Posterior vena cava (tissue), 2 donors: ENCODE results near the gene TUT1. TPM values are rescaled to one million over a fixed set of nuclear protein-coding genes. Genes with fewer than 3 reads are reported as not detected.
"Not testable (repeated sequence)": the region's sequence is repeated elsewhere in the genome, so short reads cannot be mapped to it uniquely, and the experiment has no call there.

Source experiments
- DNase-seq: peaks from one replicate; pipeline ENCODE4 v3.0.0-alpha.2; 2020; ENCODE audit warnings: low spot score
- intact Hi-C, 2 donors: fragments of 100-400 bp; cut with DNase I; formaldehyde crosslinking; loops; one replicate each; pipeline versions ENCODE4 v1.14.1 to v1.14.2; 2022 to 2023
- total RNA-seq, 2 donors: library from RNA; stranded (reverse); fragmentation: NEBNext Ultra II Directional; extraction: Animal tissue kit (Norgen Biotek cat#: 25700); gene quantifications; one replicate each; pipeline ENCODE4 v1.2.1, GENCODE V29; 2021
- donor health status: DM: yes; HTN: yes; CAD: no.
- donor health status: DM: yes; HTN: yes; CAD: no.

TUT1 gene
- total RNA-seq, 2 donors from 2014 or later: 10.7 to 14.1 TPM

- intact Hi-C loops, DNase-seq: not testable (repeated sequence)
Observed at GRCh38 chr11:62561677-62562230, 29.6 kb downstream of the TUT1 start.

- intact Hi-C loops: no loop called here
Observed at GRCh38 chr11:62560566-62561103, 30.7 kb downstream of the TUT1 start.

GRCh38 chr11:62559626-62560025 is 31.7 kb downstream of the TUT1 start:
- intact Hi-C loops: loop anchor here (5.0 to 10.0 kb wide), 2 partner anchors 162 to 755 kb away; no protein-coding TSS in a partner anchor
- not testable (repeated sequence) for DNase-seq

More at GRCh38 chr11:62560566-62561103, 30.7 kb downstream of the TUT1 start:
- DNase-seq: peak; percentile 96

- intact Hi-C loops: loop anchor here (5.0 to 10.0 kb wide), 2 partner anchors 162 to 754 kb away; no protein-coding TSS in a partner anchor
- no peak for DNase-seq
Observed at GRCh38 chr11:62559204-62559603, 32.1 kb downstream of the TUT1 start.

- intact Hi-C loops: loop anchor here (5.0 to 10.0 kb wide), 2 partner anchors 161 to 754 kb away; no protein-coding TSS in a partner anchor
Observed at GRCh38 chr11:62558669-62559068, 32.7 kb downstream of the TUT1 start.

GRCh38 chr11:62556875-62557631 is 34.3 kb downstream of the TUT1 start:
- intact Hi-C loops: loop anchor here (5.0 to 10.0 kb wide), 2 partner anchors 160 to 752 kb away; no protein-coding TSS in a partner anchor

More at GRCh38 chr11:62558669-62559068, 32.7 kb downstream of the TUT1 start:
- no peak for DNase-seq

GRCh38 chr11:62556108-62556874 is 35.0 kb downstream of the TUT1 start:
- intact Hi-C loops: loop anchor here (5.0 to 10.0 kb wide), 2 partner anchors 159 to 751 kb away; no protein-coding TSS in a partner anchor
- peak; percentile 97 for DNase-seq

More at GRCh38 chr11:62556875-62557631, 34.3 kb downstream of the TUT1 start:
- DNase-seq: no peak

GRCh38 chr11:62555464-62556107 is 35.7 kb downstream of the TUT1 start:
- intact Hi-C loops: loop anchor here (5.0 to 10.0 kb wide), 2 partner anchors 158 to 751 kb away; no protein-coding TSS in a partner anchor
- DNase-seq: no peak

- intact Hi-C loops: loop anchor here (5.0 to 10.0 kb wide), 2 partner anchors 157 to 750 kb away; no protein-coding TSS in a partner anchor
- no peak for DNase-seq
Observed at GRCh38 chr11:62554387-62555167, 36.7 kb downstream of the TUT1 start.

- DNase-seq: no peak
- intact Hi-C loops: loop anchor here in 1 of 2 donors (10.0 kb wide), 1 partner anchor 749 kb away; no protein-coding TSS in a partner anchor
Observed at GRCh38 chr11:62553839-62554361, 37.4 kb downstream of the TUT1 start.

GRCh38 chr11:62553080-62553838 is 38.1 kb downstream of the TUT1 start:
- intact Hi-C loops: loop anchor here in 1 of 2 donors (10.0 kb wide), 1 partner anchor 748 kb away; no protein-coding TSS in a partner anchor
- peak; percentile 95 for DNase-seq

- DNase-seq: no peak
Observed at GRCh38 chr11:62552485-62553079, 38.7 kb downstream of the TUT1 start.

GRCh38 chr11:62550478-62550877 is 40.8 kb downstream of the TUT1 start:
- intact Hi-C loops: loop anchor here in 1 of 2 donors (10.0 kb wide), 1 partner anchor 746 kb away; no protein-coding TSS in a partner anchor
- not testable (repeated sequence) for DNase-seq

More at GRCh38 chr11:62552485-62553079, 38.7 kb downstream of the TUT1 start:
- intact Hi-C loops: loop anchor here in 1 of 2 donors (10.0 kb wide), 1 partner anchor 748 kb away; no protein-coding TSS in a partner anchor

- intact Hi-C loops: loop anchor here in 1 of 2 donors (5.0 kb wide), 1 partner anchor 106 kb away; no protein-coding TSS in a partner anchor
- no peak for DNase-seq
Observed at GRCh38 chr11:62548545-62549335, 42.6 kb downstream of the TUT1 start.

- DNase-seq: no peak
- intact Hi-C loops: loop anchor here in 1 of 2 donors (5.0 kb wide), 1 partner anchor 105 kb away; no protein-coding TSS in a partner anchor
Observed at GRCh38 chr11:62547691-62548281, 43.5 kb downstream of the TUT1 start.
